H9 (cell line): Measurements from ENCODE around the gene TOR1A. TPM values are rescaled to one million over a fixed set of nuclear protein-coding genes. Genes with fewer than 3 reads are reported as not detected.

Source experiments
- DNase-seq: peaks from one replicate; pipeline ENCODE4 v3.0.0-alpha.2; 2017
- H2AFZ ChIP-seq: one replicate; pipeline ENCODE4 v1.6.1; 2013; ENCODE audit warnings: mild to moderate bottlenecking, low read length, control low read depth, moderate library complexity
- H2AK5ac ChIP-seq: 2 replicates; pipeline ENCODE4 v1.6.1; 2013; ENCODE audit warnings: low read length, control low read depth, mixed read lengths; ENCODE audit not compliant: insufficient read length
- H2BK120ac ChIP-seq: one replicate; pipeline ENCODE4 v1.6.1; 2013; ENCODE audit warnings: low read depth, mild to moderate bottlenecking, low read length, control low read depth, inconsistent platforms; ENCODE audit not compliant: poor library complexity, severe bottlenecking
- H2BK12ac ChIP-seq: 2 replicates; pipeline ENCODE4 v1.6.1; 2013; ENCODE audit warnings: low read length, control low read depth, mixed read lengths, low read depth; ENCODE audit not compliant: insufficient read length
- H2BK15ac ChIP-seq: 2 replicates; pipeline ENCODE4 v1.6.1; 2013; ENCODE audit warnings: low read depth, low read length, control low read depth
- H2BK20ac ChIP-seq: one replicate; pipeline ENCODE4 v1.6.1; 2013; ENCODE audit warnings: low read depth, mild to moderate bottlenecking, low read length, control low read depth, inconsistent platforms; ENCODE audit not compliant: poor library complexity, severe bottlenecking
- H2BK5ac ChIP-seq: 2 replicates; pipeline ENCODE4 v1.6.1; 2013; ENCODE audit warnings: low read length, control low read depth, mixed read lengths; ENCODE audit not compliant: insufficient read length
- H3K14ac ChIP-seq: 2 replicates; pipeline ENCODE4 v1.6.1; 2013; ENCODE audit warnings: low read length, control low read depth; ENCODE audit not compliant: insufficient read depth
- H3K18ac ChIP-seq: 2 replicates; pipeline ENCODE4 v1.6.1; 2013; ENCODE audit warnings: low read depth, mild to moderate bottlenecking, mixed read lengths, low read length, control low read depth; ENCODE audit not compliant: insufficient read length
- H3K23ac ChIP-seq: 2 replicates; pipeline ENCODE4 v1.6.1; 2013; ENCODE audit warnings: low read length, control low read depth, mixed read lengths, low read depth; ENCODE audit not compliant: insufficient read length
- H3K23me2 ChIP-seq: 2 replicates; pipeline ENCODE4 v1.6.1; 2013; ENCODE audit warnings: low read depth, mild to moderate bottlenecking, mixed read lengths, low read length, control low read depth; ENCODE audit not compliant: insufficient read length, poor library complexity, severe bottlenecking
- H3K27ac ChIP-seq: 2 replicates; pipeline ENCODE4 v1.5.1; 2013; ENCODE audit warnings: low read length, control low read depth, mixed read lengths, low read depth; ENCODE audit not compliant: insufficient read length
- H3K27me3 ChIP-seq: 2 replicates; pipeline ENCODE4 v1.6.1; 2013; ENCODE audit warnings: low read length, control low read depth, inconsistent platforms; ENCODE audit not compliant: insufficient read depth
- H3K4ac ChIP-seq: 2 replicates; pipeline ENCODE4 v1.6.1; 2013; ENCODE audit warnings: low read depth, mild to moderate bottlenecking, control low read depth, inconsistent platforms, low read length, moderate library complexity
- H3K4me1 ChIP-seq: 2 replicates; pipeline ENCODE4 v1.6.1; 2013; ENCODE audit warnings: low read length, control low read depth, inconsistent platforms; ENCODE audit not compliant: insufficient read depth
- H3K4me2 ChIP-seq: 2 replicates; pipeline ENCODE4 v1.6.1; 2013; ENCODE audit warnings: low read length, control low read depth, mixed read lengths; ENCODE audit not compliant: insufficient read length, insufficient read depth
- H3K56ac ChIP-seq: 2 replicates; pipeline ENCODE4 v1.6.1; 2013; ENCODE audit warnings: low read depth, mild to moderate bottlenecking, mixed read lengths, low read length, control low read depth; ENCODE audit not compliant: insufficient read length
- H3K79me1 ChIP-seq: 2 replicates; pipeline ENCODE4 v1.6.1; 2013; ENCODE audit warnings: low read depth, mild to moderate bottlenecking, moderate library complexity, low read length, control low read depth, inconsistent platforms; ENCODE audit not compliant: insufficient read depth, poor library complexity, severe bottlenecking
- H3K79me2 ChIP-seq: 2 replicates; pipeline ENCODE4 v1.6.1; 2013; ENCODE audit warnings: low read length, control low read depth, inconsistent platforms; ENCODE audit not compliant: insufficient read depth
- H3K9ac ChIP-seq: 2 replicates; pipeline ENCODE4 v1.6.1; 2013; ENCODE audit warnings: low read length, control low read depth, mixed read lengths; ENCODE audit not compliant: insufficient read length; ENCODE audit errors: extremely low read depth
- H3K9me3 ChIP-seq: one replicate; pipeline ENCODE4 v1.6.1; 2013; ENCODE audit warnings: low read depth, low read length, inconsistent platforms; ENCODE audit not compliant: control insufficient read depth
- H3T11ph ChIP-seq: one replicate; pipeline ENCODE4 v1.6.1; 2013; ENCODE audit warnings: mild to moderate bottlenecking, low read length, control low read depth, inconsistent platforms
- H4K20me1 ChIP-seq: one replicate; pipeline ENCODE4 v1.6.1; 2013; ENCODE audit not compliant: control insufficient read depth, insufficient read length, insufficient read depth
- H4K5ac ChIP-seq: 2 replicates; pipeline ENCODE4 v1.6.1; 2013; ENCODE audit warnings: low read depth, mild to moderate bottlenecking, mixed read lengths, low read length, control low read depth; ENCODE audit not compliant: insufficient read length
- H4K8ac ChIP-seq: replicated peaks from 2 replicates; pipeline ENCODE4 v1.6.1; 2013; ENCODE audit warnings: low read length, control low read depth, mixed read lengths, low read depth; ENCODE audit not compliant: insufficient read length
- H4K91ac ChIP-seq: 2 replicates; pipeline ENCODE4 v1.6.1; 2013; ENCODE audit warnings: low read depth, mild to moderate bottlenecking, moderate library complexity, mixed read lengths, low read length, control low read depth; ENCODE audit not compliant: insufficient read length
- H3K27ac Mint-ChIP-seq, 3 experiments: 2 replicates in 2 of 3; 3 replicates in 1 of 3; pipeline ENCODE4 v1.8.0; 2020 to 2021; ENCODE audit warnings: mixed read lengths in 3 of 3, mild to moderate bottlenecking in 1 of 3, moderate library complexity in 1 of 3
- H3K27me3 Mint-ChIP-seq: 2 replicates; pipeline ENCODE4 v1.8.0; 2021; ENCODE audit warnings: low read depth, mild to moderate bottlenecking, moderate library complexity, mixed read lengths
- H3K36me3 Mint-ChIP-seq, 3 experiments: 2 replicates in 2 of 3; 3 replicates in 1 of 3; pipeline ENCODE4 v1.8.0; 2020 to 2021; ENCODE audit warnings: low read depth in 3 of 3, mixed read lengths in 3 of 3; ENCODE audit not compliant: insufficient read depth in 1 of 3
- H3K4me1 Mint-ChIP-seq, 2 experiments: 2 replicates each; pipeline ENCODE4 v1.8.0; 2020; ENCODE audit warnings: mixed read lengths in 2 of 2
- H3K4me3 Mint-ChIP-seq, 2 experiments: 2 replicates in 1 of 2; 3 replicates in 1 of 2; pipeline ENCODE4 v1.8.0; 2020 to 2021; ENCODE audit warnings: mild to moderate bottlenecking in 2 of 2, mixed read lengths in 2 of 2, moderate library complexity in 1 of 2
- H3K9me3 Mint-ChIP-seq, 2 experiments: 2 replicates in 1 of 2; 3 replicates in 1 of 2; pipeline ENCODE4 v1.8.0; 2020; ENCODE audit warnings: mild to moderate bottlenecking in 2 of 2, mixed read lengths in 2 of 2, moderate library complexity in 1 of 2
- CTCF ChIP-seq: fragments of 200-600 bp; sonication (generic); conservative IDR thresholded peaks from 3 replicates; pipeline ENCODE4 v1.8.0; 2021; ENCODE audit warnings: antibody characterized with exemption, mild to moderate bottlenecking
- WGBS: extraction: QIAGEN DNeasy Blood & Tissue Kit; methylation state at CpG from one replicate; pipeline ENCODE4 v1.1.7; 2013; ENCODE audit warnings: missing lambda C conversion rate, low lambda C conversion rate, mixed read lengths; ENCODE audit not compliant: insufficient read length; ENCODE audit errors: extremely low coverage; 5-methylcytosine and 5-hydroxymethylcytosine counted together
- total RNA-seq: library from RNA; stranded (reverse); gene quantifications from 2 replicates; pipeline ENCODE4 v1.2.1, GENCODE V29; 2021

The TOR1A gene
- total RNA-seq, 1 experiment from 2014 or later, result 60.1 TPM

- no peak overlapping the region for H3K23ac ChIP-seq
- H2BK120ac ChIP-seq, result no peak overlapping the region
- H3T11ph ChIP-seq, result no peak overlapping the region
- H2BK5ac ChIP-seq, result no peak overlapping the region
- no peaks in the 10 kb centered on the region; the same call in 1 of the 2 replicates for H3K27me3 Mint-ChIP-seq
- no peak overlapping the region for H2AK5ac ChIP-seq
- H3K9me3 ChIP-seq, result no peaks in the 10 kb centered on the region
- peak overlapping the region; percentile 63 for H3K18ac ChIP-seq
- H3K9me3 Mint-ChIP-seq, result no peaks in the 10 kb centered on the region; a peak in 1 of 5 replicates
- no peak overlapping the region for H4K8ac ChIP-seq
- peaks cover 6% of the 10 kb centered on the region; the same call in 1 of the 2 replicates for H3K4me1 ChIP-seq
- H3K79me2 ChIP-seq, result no peaks in the 10 kb centered on the region; the same call in 1 of the 2 replicates
- H3K79me1 ChIP-seq, result no peaks in the 10 kb centered on the region
- no peaks in the 10 kb centered on the region for H3K27me3 ChIP-seq
- no peak overlapping the region for H2AFZ ChIP-seq
- H4K5ac ChIP-seq, result no peak overlapping the region
- DNase-seq, result no peak
- peaks cover 38 to 40% of the 10 kb centered on the region in 2 experiments for H3K4me1 Mint-ChIP-seq
- H2BK12ac ChIP-seq, result no peak overlapping the region
- H2BK20ac ChIP-seq, result no peak overlapping the region
- H3K23me2 ChIP-seq, result peaks cover 10% of the 10 kb centered on the region
- peak overlapping the region; percentile 68 to 98 (median 96); a peak in 5 of 7 replicates for H3K27ac Mint-ChIP-seq
- H3K4me3 Mint-ChIP-seq, result peak overlapping the region; percentile 99 to 100
- no CpG with 5 or more reads among the region's 32 CpGs for WGBS
- no peak overlapping the region for H3K27ac ChIP-seq
- peak overlapping the region; percentile 78 for H3K9ac ChIP-seq
- H3K36me3 Mint-ChIP-seq, result peaks cover 13 to 33% (median 27%) of the 10 kb centered on the region in 3 experiments
- no peak overlapping the region; the same call in 1 of the 2 replicates for H3K14ac ChIP-seq
- H4K20me1 ChIP-seq, result no peaks in the 10 kb centered on the region
- no peak overlapping the region for H3K56ac ChIP-seq
- peak overlapping the region; percentile 99 for H3K4me2 ChIP-seq
- no peak overlapping the region for H3K4ac ChIP-seq
- no peak for TF ChIP-seq CTCF
- no peak overlapping the region for H2BK15ac ChIP-seq
- no peak overlapping the region for H4K91ac ChIP-seq
Observed at GRCh38 chr9:129834489-129835127, 10.7 kb upstream of the TOR1A start.
